ENCODE results near the gene CADPS2.

CADPS2 gene

DNA sequence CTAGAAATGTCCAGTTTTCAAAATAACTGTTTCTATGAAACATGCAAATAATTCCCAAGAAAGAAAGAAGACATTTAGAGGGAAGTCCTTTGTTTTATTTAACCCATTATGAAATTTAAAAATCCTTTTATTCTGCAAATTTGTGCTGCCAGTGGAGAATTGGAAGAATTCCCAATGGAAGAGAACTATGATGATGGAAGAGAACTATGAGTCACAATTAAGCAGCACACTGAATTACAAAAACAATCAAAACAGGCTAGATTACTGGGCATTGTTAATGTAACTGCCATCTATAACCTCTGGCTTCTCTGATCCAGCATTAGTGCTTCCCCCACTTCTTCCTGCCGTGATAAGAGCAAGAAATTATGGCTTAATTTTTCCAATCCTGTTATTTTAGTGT is 455.6 kb downstream of the CADPS2 start:
- TF ChIP-seq, protein P1, sequence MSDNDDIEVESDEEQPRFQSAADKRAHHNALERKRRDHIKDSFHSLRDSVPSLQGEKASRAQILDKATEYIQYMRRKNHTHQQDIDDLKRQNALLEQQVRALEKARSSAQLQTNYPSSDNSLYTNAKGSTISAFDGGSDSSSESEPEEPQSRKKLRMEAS (IDR thresholded peaks at IDR 0.05) = no peak
- TF ChIP-seq CREB1 (IDR thresholded peaks at IDR 0.05; ENCODE audit: low read depth) (no peak), TAF1 (IDR thresholded peaks at IDR 0.05; ENCODE audit: low read depth) (no peak), TCF12 (IDR thresholded peaks at IDR 0.05; ENCODE audit: low read depth) (no peak), FOXM1 (IDR thresholded peaks at IDR 0.05; ENCODE audit: borderline replicate concordance, low read depth) (no peak), EP300 (IDR thresholded peaks at IDR 0.05; ENCODE audit: borderline replicate concordance) (no peak), NFIC (IDR thresholded peaks at IDR 0.05) (no peak), EGR1 (IDR thresholded peaks at IDR 0.05) (no peak), TEAD4 (IDR thresholded peaks at IDR 0.05) (no peak), YY1 (IDR thresholded peaks at IDR 0.05; ENCODE audit: low read depth) (no peak), CEBPB (IDR thresholded peaks at IDR 0.05) (no peak), ZBTB7A (IDR thresholded peaks at IDR 0.05; ENCODE audit: low read depth) (no peak), RAD21 (IDR thresholded peaks at IDR 0.05; ENCODE audit: low read depth) (no peak)
- TF ChIP-seq, protein P2, sequence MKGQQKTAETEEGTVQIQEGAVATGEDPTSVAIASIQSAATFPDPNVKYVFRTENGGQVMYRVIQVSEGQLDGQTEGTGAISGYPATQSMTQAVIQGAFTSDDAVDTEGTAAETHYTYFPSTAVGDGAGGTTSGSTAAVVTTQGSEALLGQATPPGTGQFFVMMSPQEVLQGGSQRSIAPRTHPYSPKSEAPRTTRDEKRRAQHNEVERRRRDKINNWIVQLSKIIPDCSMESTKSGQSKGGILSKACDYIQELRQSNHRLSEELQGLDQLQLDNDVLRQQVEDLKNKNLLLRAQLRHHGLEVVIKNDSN (IDR thresholded peaks at IDR 0.05) = no peak
- TF ChIP-seq, protein P3, sequence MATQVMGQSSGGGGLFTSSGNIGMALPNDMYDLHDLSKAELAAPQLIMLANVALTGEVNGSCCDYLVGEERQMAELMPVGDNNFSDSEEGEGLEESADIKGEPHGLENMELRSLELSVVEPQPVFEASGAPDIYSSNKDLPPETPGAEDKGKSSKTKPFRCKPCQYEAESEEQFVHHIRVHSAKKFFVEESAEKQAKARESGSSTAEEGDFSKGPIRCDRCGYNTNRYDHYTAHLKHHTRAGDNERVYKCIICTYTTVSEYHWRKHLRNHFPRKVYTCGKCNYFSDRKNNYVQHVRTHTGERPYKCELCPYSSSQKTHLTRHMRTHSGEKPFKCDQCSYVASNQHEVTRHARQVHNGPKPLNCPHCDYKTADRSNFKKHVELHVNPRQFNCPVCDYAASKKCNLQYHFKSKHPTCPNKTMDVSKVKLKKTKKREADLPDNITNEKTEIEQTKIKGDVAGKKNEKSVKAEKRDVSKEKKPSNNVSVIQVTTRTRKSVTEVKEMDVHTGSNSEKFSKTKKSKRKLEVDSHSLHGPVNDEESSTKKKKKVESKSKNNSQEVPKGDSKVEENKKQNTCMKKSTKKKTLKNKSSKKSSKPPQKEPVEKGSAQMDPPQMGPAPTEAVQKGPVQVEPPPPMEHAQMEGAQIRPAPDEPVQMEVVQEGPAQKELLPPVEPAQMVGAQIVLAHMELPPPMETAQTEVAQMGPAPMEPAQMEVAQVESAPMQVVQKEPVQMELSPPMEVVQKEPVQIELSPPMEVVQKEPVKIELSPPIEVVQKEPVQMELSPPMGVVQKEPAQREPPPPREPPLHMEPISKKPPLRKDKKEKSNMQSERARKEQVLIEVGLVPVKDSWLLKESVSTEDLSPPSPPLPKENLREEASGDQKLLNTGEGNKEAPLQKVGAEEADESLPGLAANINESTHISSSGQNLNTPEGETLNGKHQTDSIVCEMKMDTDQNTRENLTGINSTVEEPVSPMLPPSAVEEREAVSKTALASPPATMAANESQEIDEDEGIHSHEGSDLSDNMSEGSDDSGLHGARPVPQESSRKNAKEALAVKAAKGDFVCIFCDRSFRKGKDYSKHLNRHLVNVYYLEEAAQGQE (IDR thresholded peaks at IDR 0.05; ENCODE audit: low read depth) = no peak

- TF ChIP-seq FOXM1 (IDR thresholded peaks at IDR 0.05; ENCODE audit: borderline replicate concordance, low read depth) = no peak
Observed at GRCh38 chr7:122429926-122430325, 456.3 kb downstream of the CADPS2 start.

DNA sequence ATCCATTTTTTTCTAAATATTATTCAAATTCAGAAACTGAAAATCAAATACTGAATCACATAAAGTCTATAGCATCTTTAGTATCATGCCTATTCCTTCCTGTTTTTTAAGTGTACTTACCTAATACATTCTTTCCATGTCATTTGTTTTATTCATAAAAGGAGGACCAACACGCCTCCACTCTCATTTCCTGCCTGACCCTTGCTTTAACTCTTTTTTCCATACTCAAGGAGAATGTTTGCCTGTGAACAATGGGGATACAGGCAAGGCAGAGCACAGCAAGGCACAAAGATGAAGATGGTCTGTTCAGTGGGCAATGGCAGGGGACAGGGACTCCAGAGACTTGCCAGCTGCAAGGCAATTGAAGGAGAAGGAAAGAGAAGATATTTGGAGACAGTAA is 460.5 kb downstream of the CADPS2 start:
- TF ChIP-seq ZBTB7A (IDR thresholded peaks at IDR 0.05; ENCODE audit: low read depth) = no peak
- TF ChIP-seq TCF12 (IDR thresholded peaks at IDR 0.05; ENCODE audit: low read depth) = no peak
- TF ChIP-seq, protein P2 (IDR thresholded peaks at IDR 0.05) = no peak
- TF ChIP-seq YY1 (IDR thresholded peaks at IDR 0.05; ENCODE audit: low read depth) = no peak
- TF ChIP-seq EP300 (IDR thresholded peaks at IDR 0.05; ENCODE audit: borderline replicate concordance) = no peak
- no peak for TF ChIP-seq EGR1 (IDR thresholded peaks at IDR 0.05)
- no peak for TF ChIP-seq NFIC (IDR thresholded peaks at IDR 0.05)
- no peak for TF ChIP-seq TAF1 (IDR thresholded peaks at IDR 0.05; ENCODE audit: low read depth)
- TF ChIP-seq FOXM1 (IDR thresholded peaks at IDR 0.05; ENCODE audit: borderline replicate concordance, low read depth) = no peak
- no peak for TF ChIP-seq CEBPB (IDR thresholded peaks at IDR 0.05)
- no peak for TF ChIP-seq TEAD4 (IDR thresholded peaks at IDR 0.05)
- TF ChIP-seq, protein P3 (IDR thresholded peaks at IDR 0.05; ENCODE audit: low read depth) = no peak
- TF ChIP-seq, protein P1 (IDR thresholded peaks at IDR 0.05) = no peak
- TF ChIP-seq RAD21 (IDR thresholded peaks at IDR 0.05; ENCODE audit: low read depth) = no peak

GRCh38 chr7:122423591-122423990 is 462.7 kb downstream of the CADPS2 start:
- TF ChIP-seq, protein P3 (IDR thresholded peaks at IDR 0.05; ENCODE audit: low read depth) = no peak
- no peak for TF ChIP-seq TEAD4 (IDR thresholded peaks at IDR 0.05)
- TF ChIP-seq NFIC (IDR thresholded peaks at IDR 0.05) = no peak
- TF ChIP-seq YY1 (IDR thresholded peaks at IDR 0.05; ENCODE audit: low read depth) = no peak
- TF ChIP-seq, protein P1 (IDR thresholded peaks at IDR 0.05) = no peak
- TF ChIP-seq FOXM1 (IDR thresholded peaks at IDR 0.05; ENCODE audit: borderline replicate concordance, low read depth) = no peak
- no peak for TF ChIP-seq RAD21 (IDR thresholded peaks at IDR 0.05; ENCODE audit: low read depth)
- no peak for TF ChIP-seq TAF1 (IDR thresholded peaks at IDR 0.05; ENCODE audit: low read depth)
- TF ChIP-seq CEBPB (IDR thresholded peaks at IDR 0.05) = no peak
- no peak for TF ChIP-seq CREB1 (IDR thresholded peaks at IDR 0.05; ENCODE audit: low read depth)
- no peak for TF ChIP-seq ZBTB7A (IDR thresholded peaks at IDR 0.05; ENCODE audit: low read depth)
- no peak for TF ChIP-seq TCF12 (IDR thresholded peaks at IDR 0.05; ENCODE audit: low read depth)
- TF ChIP-seq EGR1 (IDR thresholded peaks at IDR 0.05) = no peak
- TF ChIP-seq, protein P2 (IDR thresholded peaks at IDR 0.05) = no peak
- TF ChIP-seq EP300 (IDR thresholded peaks at IDR 0.05; ENCODE audit: borderline replicate concordance) = no peak
